Adrenal gland (tissue), 12 donors: ENCODE data around the gene SBK3. TPM values are rescaled to one million over a fixed set of nuclear protein-coding genes. Genes with fewer than 3 reads are reported as not detected.

Source experiments
- DNase-seq, 7 donors: peaks; one replicate each; pipeline ENCODE4 v3.0.0-alpha.2; 2019 to 2020
- H3K27ac ChIP-seq, 5 donors: fragments of 200-600 bp; sonication (generic) in 4 of 5; 1 replicate in 3 of 5; 2 replicates in 2 of 5; pipeline versions ENCODE4 v1.5.1 to v1.8.0; 2016 to 2020; ENCODE audit warnings: mild to moderate bottlenecking in 1 of 5
- H3K27me3 ChIP-seq: fragments of 200-600 bp; 2 replicates; pipeline ENCODE4 v1.8.0; 2021
- H3K36me3 ChIP-seq, 2 donors: fragments of 200-600 bp; replicated peaks in 1 of 2; 1 replicate in 1 of 2; 2 replicates in 1 of 2; pipeline versions ENCODE4 v1.5.1 to v1.8.0; 2018 to 2022
- H3K4me1 ChIP-seq, 2 donors: fragments of 200-600 bp; replicated peaks in 1 of 2; 1 replicate in 1 of 2; 2 replicates in 1 of 2; pipeline versions ENCODE4 v1.5.1 to v1.8.0; 2018 to 2021
- H3K4me3 ChIP-seq, 4 donors: fragments of 200-600 bp; sonication (generic) in 3 of 4; one replicate each; pipeline ENCODE4 v1.5.1; 2016 to 2018
- H3K9me3 ChIP-seq, 3 donors: fragments of 200-600 bp; sonication (generic) in 1 of 3; replicated peaks in 1 of 3; 1 replicate in 2 of 3; 2 replicates in 1 of 3; pipeline versions ENCODE4 v1.5.1 to v1.8.0; 2016 to 2021
- POLR2A ChIP-seq, 2 donors: fragments of 450-650 bp; IDR thresholded peaks; one replicate each; pipeline ENCODE4 v1.6.1; 2017; ENCODE audit warnings: antibody characterized with exemption in 2 of 2, mild to moderate bottlenecking in 2 of 2, moderate library complexity in 1 of 2
- WGBS, 4 donors: extraction: QIAGEN DNeasy Blood & Tissue Kit in 2 of 4; methylation state at CpG; one replicate each; pipeline versions ENCODE4 v1.1.5 to v1.1.7; 2013 to 2017; 5-methylcytosine and 5-hydroxymethylcytosine counted together
- intact Hi-C, 2 donors: fragments of 100-400 bp; cut with DNase I; formaldehyde crosslinking; loops; one replicate each; pipeline versions ENCODE4 v1.14.1 to v1.15.0; 2022 to 2023
- polyA plus RNA-seq, 3 donors: library from polyadenylated mRNA; stranded (reverse); fragments of 200-250 nt in 2 of 3; fragments of 350-450 nt in 1 of 3; fragmentation: Illumina TruSeq in 1 of 3; extraction: RNeasy Lipid Tissue Mini Kit (QIAGEN cat#74804) in 1 of 3; gene quantifications; one replicate each; pipeline ENCODE4 v1.2.3, GENCODE V29; 2013 to 2014
- total RNA-seq, 9 donors: library from RNA; depleted of rRNA in 4 of 9; stranded (reverse); fragments of >200 nt in 4 of 9; fragments of 120-200 nt in 1 of 9; fragmentation: NEBNext Ultra II Directional in 1 of 9; extraction: Animal tissue kit (Norgen Biotek cat#: 25700) in 1 of 9; gene quantifications; one replicate each; pipeline versions ENCODE4 v1.1.0 to v1.2.4, GENCODE V29; 2013 to 2023
- TF ChIP-seq, protein P1 (sequence below), 6 experiments: fragments of 450-650 bp in 4 of 6; fragments of 200-600 bp in 2 of 6; sonication (generic) in 1 of 6; IDR thresholded peaks; 1 replicate in 5 of 6; 2 replicates in 1 of 6; pipeline versions ENCODE4 v1.5.1 to v1.8.0; 2016 to 2021; ENCODE audit warnings: antibody characterized with exemption in 6 of 6, mild to moderate bottlenecking in 2 of 6, moderate library complexity in 1 of 6
- donor health status: healthy with polysubstance abuse.
- donor health status: Bipolar disorder and iron deficiency.
- donor health status: DM: yes; HTN: yes; CAD: no.
- donor health status: DM: no; HTN: no; CAD: no.
- donor health status: DM: no; HTN: no; CAD: no.
- donor health status: DM: yes; HTN: yes; CAD: no.

Gene SBK3
- total and polyA plus RNA-seq, 12 donors = 0.10 to 0.68 (median 0.18) TPM; not detected in 9

DNA sequence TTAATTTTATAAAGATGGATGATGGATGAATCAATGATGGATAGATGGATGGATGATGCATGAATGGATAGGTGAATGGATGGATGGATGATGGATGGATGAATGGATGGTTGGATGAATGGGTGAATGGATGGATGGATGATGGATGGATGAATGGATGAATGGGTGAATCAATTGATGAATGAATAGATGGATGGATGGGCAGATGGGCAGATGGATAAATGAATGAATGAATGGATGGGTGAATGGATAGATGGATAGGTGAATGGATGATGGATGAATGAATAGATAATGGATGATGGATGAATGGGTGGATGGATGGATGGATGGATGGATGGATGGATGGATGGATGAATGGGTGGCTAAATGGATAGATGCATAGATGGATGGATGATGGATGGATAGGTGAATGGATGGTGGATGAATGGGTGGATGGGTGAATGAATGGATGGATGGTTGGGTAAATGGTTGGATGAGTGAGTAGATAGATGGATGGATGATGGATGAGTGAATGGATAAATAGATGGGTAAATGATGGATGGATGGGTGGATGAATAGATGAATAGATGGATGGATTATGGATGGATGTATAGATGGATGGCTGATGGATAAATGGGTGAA, 22.5 kb upstream of the SBK3 start:
- H3K9me3 ChIP-seq = no peaks in the 10 kb centered on the region
- H3K4me3 ChIP-seq = no peak overlapping the region
- no peaks in the 10 kb centered on the region for H3K4me1 ChIP-seq
- TF ChIP-seq, protein P1, sequence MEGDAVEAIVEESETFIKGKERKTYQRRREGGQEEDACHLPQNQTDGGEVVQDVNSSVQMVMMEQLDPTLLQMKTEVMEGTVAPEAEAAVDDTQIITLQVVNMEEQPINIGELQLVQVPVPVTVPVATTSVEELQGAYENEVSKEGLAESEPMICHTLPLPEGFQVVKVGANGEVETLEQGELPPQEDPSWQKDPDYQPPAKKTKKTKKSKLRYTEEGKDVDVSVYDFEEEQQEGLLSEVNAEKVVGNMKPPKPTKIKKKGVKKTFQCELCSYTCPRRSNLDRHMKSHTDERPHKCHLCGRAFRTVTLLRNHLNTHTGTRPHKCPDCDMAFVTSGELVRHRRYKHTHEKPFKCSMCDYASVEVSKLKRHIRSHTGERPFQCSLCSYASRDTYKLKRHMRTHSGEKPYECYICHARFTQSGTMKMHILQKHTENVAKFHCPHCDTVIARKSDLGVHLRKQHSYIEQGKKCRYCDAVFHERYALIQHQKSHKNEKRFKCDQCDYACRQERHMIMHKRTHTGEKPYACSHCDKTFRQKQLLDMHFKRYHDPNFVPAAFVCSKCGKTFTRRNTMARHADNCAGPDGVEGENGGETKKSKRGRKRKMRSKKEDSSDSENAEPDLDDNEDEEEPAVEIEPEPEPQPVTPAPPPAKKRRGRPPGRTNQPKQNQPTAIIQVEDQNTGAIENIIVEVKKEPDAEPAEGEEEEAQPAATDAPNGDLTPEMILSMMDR (IDR thresholded peaks at IDR 0.05) = no peak
- no peak for TF ChIP-seq POLR2A (IDR thresholded peaks at IDR 0.05)
- intact Hi-C loops = no loop called here
- no peaks in the 10 kb centered on the region for H3K36me3 ChIP-seq
- H3K27ac ChIP-seq = no peak overlapping the region
- no peak for DNase-seq
- peaks cover 3% of the 10 kb centered on the region for H3K27me3 ChIP-seq

DNA sequence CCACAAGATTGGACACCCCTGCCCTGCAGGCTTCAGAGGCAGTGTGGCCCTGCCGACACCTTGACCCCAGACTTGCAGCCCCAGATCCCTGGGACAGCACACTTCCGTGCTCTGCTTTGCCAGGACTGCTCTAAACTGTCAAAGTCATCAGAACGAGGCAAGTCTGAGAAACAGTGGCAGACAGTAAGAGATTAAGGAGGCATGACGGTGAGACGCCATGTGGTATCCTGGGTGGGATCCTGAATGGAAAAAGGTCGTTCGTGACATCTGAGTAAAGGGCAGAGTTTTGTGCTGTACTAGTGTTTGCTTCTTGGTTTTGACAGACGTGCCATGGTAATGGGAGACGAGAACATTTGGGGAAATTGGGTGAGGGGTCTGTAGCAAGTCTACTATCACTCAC, 21.5 kb upstream of the SBK3 start:
- intact Hi-C loops = no loop called here
- Histone ChIP-seq H3K36me3 (no peaks in the 10 kb centered on the region), H3K27me3 (peaks cover 3% of the 10 kb centered on the region), H3K9me3 (no peaks in the 10 kb centered on the region), H3K4me1 (no peaks in the 10 kb centered on the region), H3K4me3 (no peak overlapping the region), H3K27ac (no peak overlapping the region)
- 37 to 48% (median 39%) methylated on average over 9 of the region's 9 CpGs for WGBS, 4 donors
- no peak for DNase-seq
- no peak for TF ChIP-seq POLR2A (IDR thresholded peaks at IDR 0.05)
- TF ChIP-seq, protein P1 (IDR thresholded peaks at IDR 0.05) = no peak

DNA sequence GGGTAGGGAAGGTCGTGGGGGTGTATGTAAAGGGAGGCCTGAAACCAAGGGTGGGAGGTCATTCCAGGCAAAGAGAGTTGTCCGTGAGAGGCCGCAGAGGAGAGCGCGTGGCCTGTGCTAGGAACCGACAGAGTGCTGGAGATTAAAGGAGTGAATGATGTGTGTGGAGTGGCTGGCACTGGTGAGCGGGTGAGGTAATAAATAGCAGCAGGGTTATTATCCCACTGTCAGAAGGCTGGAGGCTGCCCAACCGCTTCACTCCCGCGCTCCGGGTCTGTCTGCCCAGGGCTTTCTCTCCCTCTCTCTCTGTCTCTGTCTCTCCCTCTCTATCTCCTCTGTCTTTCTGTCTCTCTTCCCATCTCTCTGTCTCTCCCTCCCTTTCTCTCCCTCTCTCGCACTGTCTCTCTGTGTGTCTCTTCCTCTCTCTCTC, 17.9 kb upstream of the SBK3 start:
- no peak for TF ChIP-seq POLR2A (IDR thresholded peaks at IDR 0.05)
- TF ChIP-seq, protein P1 (IDR thresholded peaks at IDR 0.05) = no peak
- Histone ChIP-seq H3K9me3 (no peaks in the 10 kb centered on the region), H3K27me3 (peaks cover 3% of the 10 kb centered on the region), H3K4me1 (no peaks in the 10 kb centered on the region), H3K36me3 (no peaks in the 10 kb centered on the region), H3K27ac (no peak overlapping the region), H3K4me3 (no peak overlapping the region)
- intact Hi-C loops = no loop called here
- 41 to 66% (median 49%) methylated on average over 12 of the region's 12 CpGs for WGBS, 4 donors
- DNase-seq = no peak

DNA sequence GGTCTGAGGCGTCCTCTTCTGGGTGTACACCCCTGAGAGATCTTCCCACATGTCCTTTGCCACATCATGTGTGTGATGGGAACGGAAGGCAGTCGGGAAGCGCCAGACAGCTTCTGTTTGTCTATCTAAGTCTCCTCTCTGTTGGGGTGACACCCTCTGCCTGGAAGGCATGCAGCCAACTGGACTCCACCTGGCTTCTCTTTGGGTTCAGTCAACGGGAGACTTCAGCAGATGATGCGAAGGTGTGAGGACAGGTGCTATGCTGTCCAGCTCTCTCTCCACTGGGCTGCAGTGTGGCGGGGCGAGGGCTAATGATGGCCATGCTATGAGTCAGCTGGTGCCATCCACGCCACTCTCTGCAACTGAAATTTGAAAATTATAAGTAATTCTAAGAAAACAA, 14.3 kb upstream of the SBK3 start:
- intact Hi-C loops = no loop called here
- TF ChIP-seq, protein P1 (IDR thresholded peaks at IDR 0.05) = no peak
- TF ChIP-seq POLR2A (IDR thresholded peaks at IDR 0.05) = no peak
- Histone ChIP-seq H3K4me3 (no peak overlapping the region), H3K27ac (no peak overlapping the region), H3K36me3 (no peaks in the 10 kb centered on the region), H3K4me1 (no peaks in the 10 kb centered on the region), H3K9me3 (no peaks in the 10 kb centered on the region), H3K27me3 (peaks cover 3% of the 10 kb centered on the region)
- DNase-seq = no peak
- WGBS, 4 donors = 67 to 84% (median 76%) methylated on average over 9 of the region's 9 CpGs
